OCI-LY3 (cell line): ENCODE data around the gene ADSS1.

Experiments
- EZH2phosphoT487 ChIP-seq: fragments of 200-600 bp; shearing (Covaris generic); IDR thresholded peaks from 2 replicates; pipeline ENCODE4 v1.6.1; 2018; ENCODE audit warnings: antibody characterized with exemption, mixed run types, low read depth
- TF ChIP-seq, protein P1 (sequence below): fragments of 200-600, 300-600 bp; sonication (generic); IDR thresholded peaks from 2 replicates; pipeline ENCODE4 v1.5.1; 2014; ENCODE audit warnings: antibody characterized with exemption, low read length, low read depth

DNA sequence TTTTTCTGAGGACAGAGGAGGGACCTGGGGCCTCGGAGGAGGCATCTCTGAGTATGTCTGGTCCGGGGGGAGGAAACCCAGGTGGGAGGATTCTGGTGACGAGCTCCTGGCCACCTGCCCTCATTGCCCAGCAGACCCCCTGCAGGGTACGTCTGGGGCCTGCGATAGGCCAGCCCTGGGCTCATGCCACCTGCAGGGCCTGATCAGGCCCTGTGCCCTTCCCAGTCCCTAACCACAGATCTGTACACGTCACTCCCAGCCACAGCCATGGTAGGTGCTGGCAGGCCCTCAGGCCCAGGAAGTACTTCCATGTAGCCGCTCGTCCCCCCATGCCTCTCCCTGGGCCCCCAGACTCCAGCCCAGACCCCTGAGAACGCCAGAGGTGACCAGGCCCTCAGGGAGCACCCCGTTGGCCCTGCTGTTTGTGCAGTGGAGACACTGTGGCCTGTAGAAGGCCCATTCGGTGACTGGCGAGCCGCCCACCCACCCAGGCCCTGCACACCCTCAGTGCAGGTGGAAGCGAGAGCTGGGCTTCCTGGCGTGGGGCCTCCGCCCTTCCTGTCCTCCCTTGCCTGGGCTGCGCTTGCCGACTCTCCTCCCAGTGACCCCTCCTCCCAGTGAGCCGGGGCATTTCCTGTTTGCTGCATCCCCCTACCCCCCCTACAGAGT, 28.9 kb upstream of the ADSS1 start:
- TF ChIP-seq, protein P1, sequence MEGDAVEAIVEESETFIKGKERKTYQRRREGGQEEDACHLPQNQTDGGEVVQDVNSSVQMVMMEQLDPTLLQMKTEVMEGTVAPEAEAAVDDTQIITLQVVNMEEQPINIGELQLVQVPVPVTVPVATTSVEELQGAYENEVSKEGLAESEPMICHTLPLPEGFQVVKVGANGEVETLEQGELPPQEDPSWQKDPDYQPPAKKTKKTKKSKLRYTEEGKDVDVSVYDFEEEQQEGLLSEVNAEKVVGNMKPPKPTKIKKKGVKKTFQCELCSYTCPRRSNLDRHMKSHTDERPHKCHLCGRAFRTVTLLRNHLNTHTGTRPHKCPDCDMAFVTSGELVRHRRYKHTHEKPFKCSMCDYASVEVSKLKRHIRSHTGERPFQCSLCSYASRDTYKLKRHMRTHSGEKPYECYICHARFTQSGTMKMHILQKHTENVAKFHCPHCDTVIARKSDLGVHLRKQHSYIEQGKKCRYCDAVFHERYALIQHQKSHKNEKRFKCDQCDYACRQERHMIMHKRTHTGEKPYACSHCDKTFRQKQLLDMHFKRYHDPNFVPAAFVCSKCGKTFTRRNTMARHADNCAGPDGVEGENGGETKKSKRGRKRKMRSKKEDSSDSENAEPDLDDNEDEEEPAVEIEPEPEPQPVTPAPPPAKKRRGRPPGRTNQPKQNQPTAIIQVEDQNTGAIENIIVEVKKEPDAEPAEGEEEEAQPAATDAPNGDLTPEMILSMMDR: no peak
- no peak for TF ChIP-seq EZH2phosphoT487
